Measurements from ENCODE around the gene FMNL1. TPM values are rescaled to one million over a fixed set of nuclear protein-coding genes. Genes with fewer than 3 reads are reported as not detected.
A peak's percentile ranks its signal among the peaks of the same experiment; 100 is the strongest.

Gene FMNL1
- total RNA-seq, 2 donors from 2014 or later: 4.0 to 5.2 TPM

DNA sequence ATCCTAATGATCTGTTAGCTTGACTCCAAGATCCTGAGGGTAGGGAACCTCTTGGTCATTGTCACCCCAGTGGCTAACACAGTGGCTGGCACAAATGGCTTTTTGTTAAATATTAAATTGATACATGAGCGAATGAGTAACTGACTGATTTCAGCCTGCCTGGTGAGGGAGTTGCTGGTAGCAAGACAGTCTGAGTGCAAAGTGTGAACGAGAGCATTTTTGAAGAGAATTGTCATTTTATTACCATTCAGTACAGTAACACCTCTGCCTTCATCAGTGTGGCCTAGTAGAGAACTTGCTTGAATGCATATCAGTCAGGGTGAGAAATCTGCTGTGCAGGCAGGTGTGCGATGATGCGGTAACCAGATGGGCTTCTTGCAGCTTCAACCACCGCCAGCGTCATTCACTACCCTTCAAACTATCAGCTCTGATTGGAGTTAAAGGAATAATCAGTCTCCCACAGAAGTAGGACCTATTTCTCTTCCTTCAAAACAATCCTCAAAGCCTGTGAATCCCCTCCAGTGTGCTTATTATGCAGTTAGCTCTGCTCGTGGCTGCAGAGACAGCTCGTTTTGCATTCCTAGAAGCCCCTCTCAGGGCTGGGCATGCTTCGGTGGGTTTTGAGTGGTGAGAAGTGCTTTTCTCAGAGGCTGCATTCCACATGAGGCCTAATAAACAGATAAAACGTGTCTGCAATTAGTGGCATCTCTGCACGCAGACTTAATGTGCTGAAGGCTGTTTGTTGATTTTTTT lies 31.0 kb upstream of the FMNL1 start:
- H3K4me1 ChIP-seq: peaks cover 12% of the 10 kb centered on the region
- WGBS, 2 donors: 52 to 59% methylated on average over 11 of the region's 11 CpGs
- ATAC-seq (no peak), DNase-seq (no peak)
- TF ChIP-seq POLR2A (IDR thresholded peaks at IDR 0.05) (no peak), CTCF (IDR thresholded peaks at IDR 0.05) (no peak)
- H3K36me3 ChIP-seq (replicated peaks in 1 of 2; ENCODE audit: insufficient read depth in 1 of 2, low read depth in 2 of 2): no peaks in the 10 kb centered on the region
- H3K4me3 ChIP-seq: no peak overlapping the region
- H3K9me3 ChIP-seq: no peaks in the 10 kb centered on the region
- no peaks in the 10 kb centered on the region for H3K27me3 ChIP-seq
- H3K27ac ChIP-seq: no peak overlapping the region
- intact Hi-C loops (cut with DNase I): no loop called here

DNA sequence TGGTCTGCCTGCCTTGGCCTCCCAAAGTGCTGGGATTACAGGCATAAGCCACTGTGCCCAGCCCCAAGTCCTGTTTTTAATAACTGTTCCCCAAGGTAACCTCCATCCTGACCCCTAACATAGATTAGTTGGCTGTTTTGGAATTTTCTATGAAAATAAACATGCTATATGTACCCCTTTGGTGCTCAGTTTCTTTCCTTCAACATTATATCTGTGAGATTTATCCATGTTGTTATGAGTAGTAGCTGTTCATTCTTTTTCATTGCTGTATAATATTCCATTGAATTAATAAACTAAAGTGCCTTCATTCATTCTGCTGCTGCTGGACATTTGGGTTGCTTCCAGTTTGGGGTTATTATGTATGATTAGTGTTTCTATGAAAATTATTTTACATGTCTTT lies 26.3 kb upstream of the FMNL1 start:
- no peaks in the 10 kb centered on the region for H3K9me3 ChIP-seq
- no peak for TF ChIP-seq CTCF (IDR thresholded peaks at IDR 0.05)
- TF ChIP-seq POLR2A (IDR thresholded peaks at IDR 0.05): no peak
- H3K27me3 ChIP-seq: no peaks in the 10 kb centered on the region
- ATAC-seq (no peak), DNase-seq (no peak)
- H3K4me1 ChIP-seq: peaks cover 17% of the 10 kb centered on the region
- H3K27ac ChIP-seq: no peak overlapping the region
- no peaks in the 10 kb centered on the region for H3K36me3 ChIP-seq (replicated peaks in 1 of 2; ENCODE audit: insufficient read depth in 1 of 2, low read depth in 2 of 2)
- intact Hi-C loops (cut with DNase I): loop anchor here (5.0 kb wide), 1 partner anchor 58 kb away; the partner anchor contains the start of gene ACBD4
- no peak overlapping the region for H3K4me3 ChIP-seq

DNA sequence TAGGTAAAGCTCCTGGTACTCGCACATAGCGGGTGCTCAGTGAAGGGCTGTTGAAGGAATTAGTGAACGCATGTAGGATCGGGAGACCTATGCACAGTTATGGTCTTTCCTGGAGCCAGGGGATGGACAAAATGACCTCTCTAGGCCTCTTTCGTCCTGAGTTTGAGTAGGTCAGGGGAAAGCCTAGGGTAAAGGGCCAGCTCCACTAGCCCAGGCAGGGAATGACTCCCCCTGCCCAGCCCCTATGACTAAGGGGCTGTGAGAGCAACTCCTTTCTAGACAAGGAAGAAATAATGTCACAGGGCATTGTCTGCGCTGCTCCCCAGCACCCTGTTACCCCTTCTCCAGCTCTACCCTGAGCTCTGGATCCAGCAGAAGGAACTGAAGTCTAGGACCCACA lies 24.6 kb upstream of the FMNL1 start:
- H3K36me3 ChIP-seq (replicated peaks in 1 of 2; ENCODE audit: insufficient read depth in 1 of 2, low read depth in 2 of 2): no peaks in the 10 kb centered on the region
- H3K4me1 ChIP-seq: peaks cover 10% of the 10 kb centered on the region
- no peak for TF ChIP-seq POLR2A (IDR thresholded peaks at IDR 0.05)
- no peak for TF ChIP-seq CTCF (IDR thresholded peaks at IDR 0.05)
- no peaks in the 10 kb centered on the region for H3K27me3 ChIP-seq
- H3K9me3 ChIP-seq: no peaks in the 10 kb centered on the region
- DNase-seq: no peak
- WGBS, 2 donors: 61 to 67% methylated on average over 6 of the region's 6 CpGs
- H3K4me3 ChIP-seq: no peak overlapping the region
- peak overlapping the region in 2 of 4 donors; percentile 35 to 68 for H3K27ac ChIP-seq
- intact Hi-C loops (cut with DNase I): loop anchor here (5.0 kb wide), 1 partner anchor 60 kb away; the partner anchor contains the start of gene ACBD4
- no peak for ATAC-seq

DNA sequence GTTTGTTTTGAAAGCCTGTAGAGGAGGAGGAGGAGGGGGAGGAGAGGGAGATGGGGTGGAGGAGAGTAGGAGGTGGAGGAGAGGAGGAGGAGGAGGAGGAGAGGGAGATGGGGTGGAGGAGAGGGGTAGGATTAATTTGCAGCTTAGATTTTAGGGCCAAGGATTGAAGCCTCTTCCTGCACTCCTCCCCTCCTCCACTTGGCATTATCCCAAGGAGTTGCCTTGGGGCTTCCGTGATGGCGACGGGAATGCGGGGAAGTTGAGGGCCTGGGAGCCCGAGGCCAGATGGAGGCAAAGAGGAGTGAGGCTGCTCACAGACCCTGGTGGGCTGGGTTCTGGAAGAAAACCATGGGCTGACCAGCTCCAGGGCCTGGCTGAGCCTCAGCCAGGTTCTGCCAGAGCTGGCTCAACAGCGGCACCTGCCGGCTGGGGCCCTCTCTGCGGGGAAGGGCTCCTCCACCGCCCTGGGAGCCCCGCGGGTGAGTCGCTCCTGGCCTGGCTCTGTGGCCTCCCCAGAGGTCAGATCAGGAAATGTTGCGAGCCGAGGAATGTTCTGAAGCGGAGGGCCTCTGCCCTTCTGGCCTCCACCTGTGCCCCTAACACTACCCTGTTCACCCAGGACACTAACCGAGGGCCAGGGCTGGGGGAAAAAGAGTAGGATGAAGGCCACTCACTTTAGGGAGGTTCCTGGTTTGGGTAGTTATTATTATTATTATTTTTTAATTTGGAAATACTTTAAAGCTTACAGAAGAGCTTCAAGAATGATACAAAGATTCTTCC lies 23.9 kb upstream of the FMNL1 start:
- H3K36me3 ChIP-seq (replicated peaks in 1 of 2; ENCODE audit: insufficient read depth in 1 of 2, low read depth in 2 of 2): no peaks in the 10 kb centered on the region
- ATAC-seq (peak; percentile 99), DNase-seq (peak; percentile 93 to 96 (median 94))
- H3K27me3 ChIP-seq: no peaks in the 10 kb centered on the region
- no peak overlapping the region for H3K4me3 ChIP-seq
- TF ChIP-seq POLR2A (IDR thresholded peaks at IDR 0.05) (no peak), CTCF (IDR thresholded peaks at IDR 0.05) (peak; percentile 97 to 100 (median 99))
- intact Hi-C loops (cut with DNase I): loop anchor here (5.0 kb wide), 1 partner anchor 60 kb away; the partner anchor contains the start of gene ACBD4
- WGBS, 2 donors: 0 to 2% methylated on average over 11 to 16 of the region's 16 CpGs
- peaks cover 10% of the 10 kb centered on the region for H3K4me1 ChIP-seq
- H3K9me3 ChIP-seq: no peaks in the 10 kb centered on the region
- peak overlapping the region in 3 of 4 donors; percentile 35 to 68 (median 49) for H3K27ac ChIP-seq

Data from body of pancreas (tissue), 4 donors.